NCI-H2227 (cell line): Measurements from ENCODE around the gene BMP8B.
"Not testable (repeated sequence)": the region's sequence is repeated elsewhere in the genome, so short reads cannot be mapped to it uniquely, and the experiment has no call there.

Source experiments
- DNase-seq: peaks from one replicate; lab custom pipeline; 2025; ENCODE audit not compliant: unreplicated experiment; lab: John Stamatoyannopoulos, UW

The BMP8B gene

DNA sequence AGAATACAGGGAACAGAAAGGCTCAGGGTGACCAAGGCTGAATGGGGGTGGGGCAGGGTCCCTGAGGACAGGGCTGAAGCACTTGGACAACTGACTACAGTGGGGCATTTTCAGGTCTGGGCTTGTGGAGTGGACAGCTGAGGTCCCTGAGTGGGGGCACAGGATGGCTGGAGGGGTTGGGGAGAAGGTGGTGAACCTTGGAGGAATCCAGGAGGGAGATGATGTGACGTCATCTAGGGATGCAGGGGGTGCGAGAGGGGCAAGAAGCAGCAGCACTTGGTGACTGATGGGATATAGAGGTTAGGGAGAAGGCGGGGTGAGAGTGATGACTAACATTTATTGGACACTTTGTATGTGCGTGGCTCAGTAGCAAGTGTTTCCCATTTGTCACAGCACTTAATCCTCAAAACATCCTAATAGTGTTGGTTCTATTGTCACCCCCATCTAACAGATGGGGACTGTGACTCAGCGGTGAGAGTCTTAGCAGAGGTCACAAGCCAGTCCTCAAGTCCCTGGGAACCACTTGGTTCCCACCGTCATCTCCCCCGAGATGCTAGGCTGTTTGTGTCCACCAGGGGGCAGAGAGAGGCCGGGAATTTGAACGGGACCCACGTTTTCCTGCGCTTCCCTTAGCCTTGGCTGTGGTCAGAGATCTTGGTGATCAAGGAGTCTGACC, 27.9 kb upstream of the BMP8B start:
- peak; percentile 76 for DNase-seq

DNA sequence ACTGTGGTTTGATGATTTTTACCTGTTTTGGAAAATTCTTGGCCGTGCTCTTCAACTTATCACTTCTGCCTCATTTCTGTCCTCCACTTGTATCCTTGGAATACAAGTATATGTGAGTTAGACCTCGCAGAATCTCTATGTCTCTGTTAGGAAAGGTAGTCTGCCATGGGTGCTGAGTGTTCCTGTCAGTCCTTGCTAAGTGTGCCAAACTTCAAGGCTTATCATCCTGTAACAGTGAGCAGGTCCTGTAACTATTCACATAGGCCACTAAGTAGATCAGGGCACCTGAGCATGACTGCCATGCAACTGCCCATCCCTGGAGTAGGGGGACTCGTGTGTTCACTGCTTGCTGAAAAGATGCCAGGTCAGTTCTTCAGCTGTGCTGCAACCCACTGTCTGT, 24.2 kb upstream of the BMP8B start:
- no peak for DNase-seq

DNA sequence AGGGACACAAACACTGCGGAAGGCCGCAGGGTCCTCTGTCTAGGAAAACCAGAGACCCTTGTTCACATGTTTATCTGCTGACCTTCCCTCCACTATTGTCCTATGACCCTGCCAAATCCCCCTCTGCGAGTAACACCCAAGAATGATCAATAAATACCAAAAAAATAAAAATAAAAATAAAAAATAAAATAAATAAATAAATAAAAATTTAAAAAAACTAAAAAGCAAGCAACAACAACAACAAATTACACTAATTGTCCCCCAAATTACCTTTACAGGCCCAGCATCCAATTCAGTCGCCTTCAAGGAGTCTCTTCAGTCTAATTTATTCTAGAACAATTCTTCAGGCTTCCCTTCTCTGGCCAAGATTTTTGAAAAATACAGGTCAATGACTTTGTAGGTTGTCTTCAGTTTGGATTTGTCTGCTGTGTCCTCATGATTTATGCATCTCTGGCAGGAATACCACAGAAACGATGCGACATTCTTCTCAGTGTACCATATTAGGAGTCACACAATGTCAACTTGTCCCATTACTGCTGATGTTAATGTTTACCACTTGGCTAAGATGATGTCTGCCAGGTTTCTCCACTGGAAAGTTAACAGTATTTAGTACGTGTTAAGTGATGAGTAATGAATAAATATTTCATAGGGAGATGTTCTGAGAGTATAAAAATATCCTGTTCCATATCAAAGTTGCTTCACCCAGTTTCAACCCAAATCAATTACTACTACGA, 20.3 kb upstream of the BMP8B start:
- no peak for DNase-seq

- DNase-seq = no peak
Measured at GRCh38 chr1:39805385-39805784, 16.7 kb upstream of the BMP8B start.

- DNase-seq = no peak
Measured at GRCh38 chr1:39802496-39803260, 14.0 kb upstream of the BMP8B start.

GRCh38 chr1:39800471-39800835, 11.8 kb upstream of the BMP8B start:
- DNase-seq = no peak

GRCh38 chr1:39799770-39800470, 11.3 kb upstream of the BMP8B start:
- DNase-seq = peak; percentile 57

- peak; percentile 39 for DNase-seq
Measured at GRCh38 chr1:39798859-39799769, 10.4 kb upstream of the BMP8B start.

- no peak for DNase-seq
Measured at GRCh38 chr1:39795651-39796050, 7.0 kb upstream of the BMP8B start.

- no peak for DNase-seq
Measured at GRCh38 chr1:39791838-39792237, 3.2 kb upstream of the BMP8B start.

GRCh38 chr1:39789571-39790110, 976 bp upstream of the BMP8B start:
- no peak for DNase-seq

GRCh38 chr1:39788426-39788757, 273 bp downstream of the BMP8B start:
- peak; percentile 56 for DNase-seq

DNA sequence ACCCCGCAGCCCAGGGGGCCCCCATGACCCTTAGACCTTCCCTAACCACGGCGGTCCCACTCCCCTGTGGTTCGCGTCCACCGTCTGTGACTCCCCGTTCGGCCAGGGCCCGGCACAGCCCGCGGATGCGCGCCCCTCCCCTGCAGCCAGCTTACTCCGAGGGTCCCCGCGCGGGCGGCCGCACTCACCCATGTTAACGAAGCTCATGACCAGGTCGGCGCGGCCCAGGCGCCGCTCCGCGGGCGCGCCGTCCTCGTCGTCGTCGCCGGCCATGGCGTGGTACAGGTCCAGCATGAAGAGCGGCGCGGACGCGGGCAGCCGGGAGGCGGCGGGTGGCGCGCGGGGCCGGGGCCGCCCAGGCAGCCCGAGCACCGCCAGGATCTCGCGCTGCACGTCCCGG, 701 bp downstream of the BMP8B start:
- DNase-seq = not testable (repeated sequence)

DNA sequence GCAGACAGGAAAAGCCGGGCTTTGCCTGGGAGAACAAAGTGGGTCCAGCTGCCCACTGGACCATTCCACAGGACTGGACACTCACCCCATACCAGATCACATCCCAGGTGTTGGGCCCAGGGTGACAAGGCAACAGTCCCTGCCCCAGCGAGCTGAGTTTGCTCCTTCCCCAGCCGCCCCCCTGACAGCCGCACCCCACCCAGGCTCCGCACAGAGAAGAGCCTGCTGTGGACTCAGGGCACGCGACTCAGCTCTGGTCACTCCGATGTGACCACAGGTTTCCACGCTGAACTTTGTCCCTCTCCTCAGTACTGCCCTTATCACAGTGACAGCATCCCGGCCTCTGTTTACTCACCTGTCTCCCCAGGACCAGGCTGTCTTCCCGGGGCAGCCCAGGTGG, 1.2 kb downstream of the BMP8B start:
- DNase-seq = no peak

DNA sequence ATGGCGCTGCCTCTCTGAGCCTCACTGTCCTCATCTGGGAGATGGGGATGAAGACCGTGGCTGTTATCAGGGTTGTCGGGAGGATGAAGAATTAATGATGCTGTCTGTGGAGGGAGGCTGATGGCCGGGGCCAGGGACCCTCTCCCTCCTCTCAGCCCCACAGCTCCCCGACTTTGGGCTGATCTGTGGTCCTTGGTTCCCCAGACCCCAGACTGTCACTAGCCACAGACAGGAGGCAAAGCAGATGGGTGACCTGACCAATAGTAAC, 1.6 kb downstream of the BMP8B start:
- not testable (repeated sequence) for DNase-seq

DNA sequence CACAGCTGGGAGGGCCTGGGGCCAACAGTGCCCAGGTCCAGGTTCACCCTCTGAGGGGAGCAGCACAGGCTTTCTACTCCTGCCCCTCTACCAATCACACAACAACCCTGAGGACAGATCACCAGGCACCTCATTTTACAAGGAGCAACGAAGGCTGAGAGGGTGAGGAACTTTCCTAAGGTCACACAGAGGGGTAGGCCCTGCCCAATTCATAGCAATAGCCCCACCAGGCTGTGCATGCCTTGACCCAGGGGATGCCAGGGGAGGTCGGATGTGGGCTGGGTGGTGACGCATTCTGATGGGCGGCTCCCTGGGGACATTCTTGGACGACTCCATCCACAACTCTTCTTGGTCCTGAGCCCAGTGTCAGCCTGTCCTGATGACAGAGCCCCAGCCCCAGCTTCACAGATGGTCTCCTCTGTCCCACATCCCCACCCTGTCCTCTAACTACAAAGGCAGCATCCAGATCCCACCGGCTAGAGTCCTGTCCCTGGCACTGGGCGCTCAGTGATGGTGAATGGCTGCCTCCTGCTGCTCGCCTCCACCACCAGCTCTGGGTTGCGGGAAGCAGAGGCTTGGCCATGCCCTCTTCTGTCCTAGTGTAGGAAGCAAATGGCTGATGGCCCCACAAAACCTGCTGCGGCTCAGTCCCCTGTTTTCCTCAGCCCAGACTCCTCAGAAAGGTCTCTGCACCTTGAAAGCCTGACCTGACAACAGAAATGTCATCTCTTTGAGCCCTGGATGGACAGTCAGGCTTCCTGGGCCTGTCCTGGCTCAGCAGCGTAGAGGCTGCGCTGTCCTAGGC, 2.2 kb downstream of the BMP8B start:
- not testable (repeated sequence) for DNase-seq

GRCh38 chr1:39782685-39783084, 6.0 kb downstream of the BMP8B start:
- not testable (repeated sequence) for DNase-seq

DNA sequence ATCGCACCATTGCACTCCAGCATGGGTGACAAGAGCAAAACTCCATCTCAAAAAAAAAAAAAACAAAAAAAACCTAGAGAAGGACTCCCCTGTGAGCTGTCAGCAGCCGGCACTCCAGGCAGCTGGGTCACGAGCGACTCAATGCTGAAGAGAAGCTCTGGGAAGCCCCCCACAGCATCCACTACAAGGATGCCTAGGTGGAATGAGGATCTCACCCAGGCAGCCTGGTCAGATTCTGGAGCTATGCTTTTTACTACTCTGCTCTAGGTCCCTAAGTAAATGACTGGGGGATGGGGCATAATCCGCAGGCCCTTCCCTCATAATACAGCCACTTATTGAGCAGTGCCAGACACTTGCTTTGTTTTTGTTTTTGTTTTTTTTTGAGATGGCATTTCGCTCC, 6.6 kb downstream of the BMP8B start:
- no peak for DNase-seq

DNA sequence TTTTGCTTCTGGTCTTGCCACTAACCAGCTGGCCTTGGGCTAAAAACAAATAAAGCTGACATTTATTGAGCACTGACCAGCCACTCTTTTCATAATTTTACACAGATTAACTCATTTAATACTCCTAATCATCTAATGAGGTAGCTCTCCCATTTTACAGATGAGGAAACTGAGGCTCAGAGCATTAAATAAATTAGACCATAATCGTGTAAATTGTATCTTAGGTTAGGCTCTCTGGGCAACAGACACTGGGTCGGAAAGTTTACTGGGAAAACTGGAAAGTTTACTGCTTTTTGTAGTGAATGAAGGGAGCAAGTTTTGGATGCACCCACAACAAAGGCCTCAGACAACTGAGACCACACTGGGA, 7.3 kb downstream of the BMP8B start:
- DNase-seq = no peak

DNA sequence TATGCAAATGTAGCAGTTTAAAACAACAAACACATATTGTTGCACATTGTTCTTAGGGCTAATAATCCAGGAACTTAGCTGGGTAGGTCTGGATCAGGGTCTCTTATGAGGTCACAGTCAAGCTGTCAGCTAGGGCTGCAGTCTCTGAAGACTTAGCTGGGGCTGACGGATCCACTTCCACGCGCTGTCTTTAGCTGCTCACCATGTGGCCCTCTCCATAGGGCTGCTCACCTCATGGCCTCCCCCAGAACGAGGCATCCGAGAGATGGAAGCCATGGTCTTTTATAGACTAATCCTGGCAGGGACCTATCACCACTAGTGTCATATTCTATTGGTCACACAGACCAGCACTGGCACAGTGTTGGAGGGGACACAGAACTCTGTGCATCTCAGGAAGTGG, 8.8 kb downstream of the BMP8B start:
- no peak for DNase-seq
